H1 (cell line): ENCODE data around the gene CDK13. TPM values are rescaled to one million over a fixed set of nuclear protein-coding genes. Genes with fewer than 3 reads are reported as not detected.

Experiments used
- CTCF ChIA-PET: fragments of 300-600 bp; sonication (Branson Sonifier 250); formaldehyde crosslinking; loops from one replicate; lab custom pipeline; 2021; ENCODE audit not compliant: partially characterized antibody; lab: Charles Lee
- POLR2A ChIA-PET: fragments of 300-600 bp; sonication (Branson Sonifier 250); formaldehyde crosslinking; loops from one replicate; lab custom pipeline; 2021; ENCODE audit warnings: inconsistent platforms; ENCODE audit not compliant: partially characterized antibody; lab: Charles Lee
- DNase-seq, 2 experiments: peaks; one replicate each; pipeline versions ENCODE4 v3.0.0 to v3.0.0-alpha.2; 2010 to 2022; ENCODE audit warnings: low spot score in 2 of 2, low read depth in 1 of 2, mixed read lengths in 1 of 2
- FAIRE-seq: peaks from 2 replicates; lab custom pipeline; 2011; peaks lifted over from hg19 to GRCh38; lab: Jason Lieb, UNC
- H2AFZ ChIP-seq: 2 replicates; pipeline ENCODE4 v1.8.1; 2012; ENCODE audit warnings: low read length, inconsistent platforms
- H2AK5ac ChIP-seq: 2 replicates; pipeline ENCODE4 v1.6.1; 2013; ENCODE audit warnings: low read depth, low read length
- H2BK120ac ChIP-seq: replicated peaks from 2 replicates; pipeline ENCODE3; 2013; ENCODE audit warnings: low read depth, low read length, inconsistent platforms
- H2BK12ac ChIP-seq: 2 replicates; pipeline ENCODE4 v1.6.1; 2013; ENCODE audit warnings: low read depth, low read length
- H2BK15ac ChIP-seq: 2 replicates; pipeline ENCODE4 v1.6.1; 2013; ENCODE audit warnings: low read length
- H2BK20ac ChIP-seq: 2 replicates; pipeline ENCODE4 v1.6.1; 2013; ENCODE audit warnings: low read length
- H2BK5ac ChIP-seq: 2 replicates; pipeline ENCODE4 v1.6.1; 2013; ENCODE audit warnings: low read depth, low read length
- H3K14ac ChIP-seq: 2 replicates; pipeline ENCODE4 v1.6.1; 2013; ENCODE audit warnings: inconsistent platforms; ENCODE audit not compliant: insufficient read length
- H3K18ac ChIP-seq: 2 replicates; pipeline ENCODE4 v1.6.1; 2013; ENCODE audit warnings: low read length; ENCODE audit errors: extremely low read depth
- H3K23ac ChIP-seq: 2 replicates; pipeline ENCODE4 v1.6.1; 2013; ENCODE audit warnings: inconsistent platforms; ENCODE audit not compliant: insufficient read length
- H3K23me2 ChIP-seq: 2 replicates; pipeline ENCODE4 v1.6.1; 2013; ENCODE audit warnings: low read depth, low read length
- H3K27ac ChIP-seq: 2 replicates; pipeline ENCODE4 v1.6.1; 2011; ENCODE audit warnings: low read depth, low read length, inconsistent platforms
- H3K27me3 ChIP-seq, 4 experiments: replicated peaks in 1 of 4; 1 replicate in 1 of 4; 2 replicates in 3 of 4; pipeline versions ENCODE4 v1.6.1 to v1.8.1; 2011 to 2013; ENCODE audit warnings: low read length in 3 of 4, mild to moderate bottlenecking in 3 of 4, inconsistent platforms in 2 of 4, mixed read lengths in 2 of 4, moderate library complexity in 1 of 4; ENCODE audit not compliant: control insufficient read depth in 3 of 4, insufficient read depth in 3 of 4; ENCODE audit errors: extremely low read depth in 1 of 4
- H3K36me3 ChIP-seq, 4 experiments: 2 replicates each; pipeline versions ENCODE4 v1.6.1 to v1.8.1; 2011 to 2013; ENCODE audit warnings: mild to moderate bottlenecking in 4 of 4, low read length in 3 of 4, moderate library complexity in 2 of 4, control low read depth in 1 of 4, inconsistent platforms in 1 of 4; ENCODE audit not compliant: insufficient read depth in 4 of 4, control insufficient read depth in 2 of 4
- H3K4ac ChIP-seq: replicated peaks from 2 replicates; pipeline ENCODE3; 2013; ENCODE audit warnings: low read length, low read depth, mixed read lengths, inconsistent platforms; ENCODE audit not compliant: insufficient read length
- H3K4me1 ChIP-seq, 4 experiments: replicated peaks in 1 of 4; 1 replicate in 1 of 4; 2 replicates in 3 of 4; pipeline versions ENCODE4 v1.6.1 to v1.8.1; 2011 to 2013; ENCODE audit warnings: low read length in 3 of 4, inconsistent platforms in 2 of 4, mixed read lengths in 1 of 4; ENCODE audit not compliant: insufficient read depth in 4 of 4, control insufficient read depth in 3 of 4
- H3K4me2 ChIP-seq, 2 experiments: 2 replicates each; pipeline versions ENCODE4 v1.6.1 to v1.8.1; 2011 to 2013; ENCODE audit warnings: low read depth in 2 of 2, low read length in 2 of 2, control low read depth in 1 of 2, inconsistent platforms in 1 of 2, mild to moderate bottlenecking in 1 of 2; ENCODE audit not compliant: insufficient read depth in 1 of 2
- H3K4me3 ChIP-seq, 4 experiments: fragments of 200-600, 300-600 bp in 1 of 4; sonication (generic), shearing (Covaris generic), sonication (Bioruptor Twin) in 1 of 4; 2 replicates each; pipeline versions ENCODE4 v1.5.1 to v1.8.1; 2011 to 2016; ENCODE audit warnings: low read length in 4 of 4, low read depth in 3 of 4, control low read depth in 2 of 4, inconsistent platforms in 2 of 4, mild to moderate bottlenecking in 2 of 4, mixed read lengths in 1 of 4, moderate library complexity in 1 of 4; ENCODE audit not compliant: insufficient read depth in 2 of 4; ENCODE audit errors: extremely low read depth in 1 of 4
- H3K56ac ChIP-seq: replicated peaks from 2 replicates; pipeline ENCODE3; 2013; ENCODE audit warnings: low read depth, mild to moderate bottlenecking, mixed read lengths, low read length, inconsistent platforms; ENCODE audit not compliant: insufficient read length
- H3K79me1 ChIP-seq: 2 replicates; pipeline ENCODE4 v1.6.1; 2013; ENCODE audit warnings: low read depth, low read length, control low read depth
- H3K79me2 ChIP-seq, 2 experiments: 2 replicates each; pipeline versions ENCODE4 v1.6.1 to v1.8.1; 2012 to 2013; ENCODE audit warnings: low read length in 2 of 2, mild to moderate bottlenecking in 2 of 2, inconsistent platforms in 1 of 2; ENCODE audit not compliant: insufficient read depth in 2 of 2, control insufficient read depth in 1 of 2
- H3K9ac ChIP-seq, 4 experiments: replicated peaks in 1 of 4; 1 replicate in 1 of 4; 2 replicates in 3 of 4; pipeline versions ENCODE4 v1.6.1 to v1.8.1; 2011 to 2013; ENCODE audit warnings: low read depth in 3 of 4, low read length in 3 of 4, control low read depth in 2 of 4, mild to moderate bottlenecking in 2 of 4, moderate library complexity in 2 of 4, inconsistent platforms in 1 of 4; ENCODE audit errors: extremely low read depth in 1 of 4
- H3K9me3 ChIP-seq, 2 experiments: 2 replicates each; pipeline versions ENCODE4 v1.6.1 to v1.8.1; 2012 to 2013; ENCODE audit warnings: mild to moderate bottlenecking in 2 of 2, moderate library complexity in 2 of 2, control low read depth in 1 of 2, inconsistent platforms in 1 of 2, low read depth in 1 of 2, low read length in 1 of 2, mixed read lengths in 1 of 2; ENCODE audit not compliant: insufficient read depth in 2 of 2
- H4K20me1 ChIP-seq, 2 experiments: replicated peaks in 1 of 2; 2 replicates each; pipeline versions ENCODE3 to v1.8.1; 2011 to 2013; ENCODE audit warnings: inconsistent platforms in 2 of 2, low read length in 2 of 2, mild to moderate bottlenecking in 1 of 2; ENCODE audit not compliant: insufficient read depth in 2 of 2, control insufficient read depth in 1 of 2
- H4K5ac ChIP-seq: 2 replicates; pipeline ENCODE4 v1.6.1; 2013; ENCODE audit warnings: low read length, low read depth, mixed read lengths, inconsistent platforms; ENCODE audit not compliant: insufficient read length
- H4K8ac ChIP-seq: 2 replicates; pipeline ENCODE4 v1.8.0; 2013; ENCODE audit warnings: mild to moderate bottlenecking, moderate library complexity, low read length, inconsistent platforms; ENCODE audit not compliant: insufficient read depth; ENCODE audit errors: extremely low read depth
- H4K91ac ChIP-seq: replicated peaks from 2 replicates; pipeline ENCODE3; 2013; ENCODE audit warnings: low read length, mixed read lengths, inconsistent platforms; ENCODE audit not compliant: insufficient read length
- HDAC2 ChIP-seq, 2 experiments: fragments of 300-600 bp in 1 of 2; sonication (generic) in 1 of 2; IDR thresholded peaks; 2 replicates each; pipeline ENCODE4 v1.6.1; 2011 to 2012; ENCODE audit warnings: low read depth in 2 of 2, low read length in 2 of 2, mild to moderate bottlenecking in 2 of 2, moderate library complexity in 2 of 2, borderline replicate concordance in 1 of 2, inconsistent platforms in 1 of 2
- HDAC6 ChIP-seq: IDR thresholded peaks from one replicate; pipeline ENCODE4 v1.7.1; 2012; ENCODE audit warnings: low read depth, mild to moderate bottlenecking, inconsistent platforms, low read length, moderate library complexity
- MAFK ChIP-seq: IDR thresholded peaks from 2 replicates; pipeline ENCODE4 v1.6.1; 2012; ENCODE audit warnings: low read depth, mild to moderate bottlenecking, improper control_type of control experiment, low read length
- PHF8 ChIP-seq: fragments of 200-600 bp; sonication (generic); conservative IDR thresholded peaks from 2 replicates; pipeline ENCODE4 v1.7.1; 2012; ENCODE audit warnings: low read depth, mild to moderate bottlenecking, inconsistent platforms, low read length, moderate library complexity
- POLR2AphosphoS5 ChIP-seq: IDR thresholded peaks from 2 replicates; pipeline ENCODE4 v1.6.1; 2011; ENCODE audit warnings: low read depth, low read length
- RXRA ChIP-seq: IDR thresholded peaks from 2 replicates; pipeline ENCODE4 v1.6.1; 2011; ENCODE audit warnings: low read depth, mild to moderate bottlenecking, low read length, moderate library complexity; ENCODE audit not compliant: insufficient read depth
- SAP30 ChIP-seq: fragments of 300-600 bp; sonication (generic); IDR thresholded peaks from 2 replicates; pipeline ENCODE4 v1.7.1; 2012; ENCODE audit warnings: low read length, moderate library complexity, mild to moderate bottlenecking, inconsistent platforms; ENCODE audit not compliant: insufficient read depth, insufficient replicate concordance
- SP1 ChIP-seq: IDR thresholded peaks from 2 replicates; pipeline ENCODE4 v1.6.1; 2011; ENCODE audit warnings: low read depth, low read length
- SP2 ChIP-seq: IDR thresholded peaks from 2 replicates; pipeline ENCODE4 v1.6.1; 2012; ENCODE audit warnings: mild to moderate bottlenecking, low read length, inconsistent platforms
- TAF1 ChIP-seq: IDR thresholded peaks from 2 replicates; pipeline ENCODE4 v1.6.1; 2011; ENCODE audit warnings: mild to moderate bottlenecking, low read depth, low read length
- TBP ChIP-seq: IDR thresholded peaks from 2 replicates; pipeline ENCODE4 v1.6.1; 2011; ENCODE audit warnings: low read depth, low read length, improper control_type of control experiment
- TEAD4 ChIP-seq: IDR thresholded peaks from 2 replicates; pipeline ENCODE4 v1.6.1; 2012; ENCODE audit warnings: low read depth, low read length, inconsistent platforms, mixed read lengths
- ZNF274 ChIP-seq: IDR thresholded peaks from 2 replicates; pipeline ENCODE4 v1.7.0; 2012; ENCODE audit warnings: low read length, borderline replicate concordance; ENCODE audit errors: extremely low read depth
- WGBS, 2 experiments: shearing (Covaris generic) in 1 of 2; methylation state at CpG; one replicate each; pipeline versions ENCODE4 v1.1.6 to v1.1.7; 2013 to 2015; ENCODE audit warnings: low lambda C conversion rate in 2 of 2, mixed read lengths in 2 of 2, inconsistent platforms in 1 of 2, low coverage in 1 of 2, missing lambda C conversion rate in 1 of 2; ENCODE audit not compliant: insufficient replicate concordance in 2 of 2, insufficient coverage in 1 of 2, insufficient read length in 1 of 2; ENCODE audit errors: extremely low coverage in 1 of 2, missing lambda C conversion rate in 1 of 2; 5-methylcytosine and 5-hydroxymethylcytosine counted together
- polyA plus RNA-seq, 7 experiments: library from polyadenylated mRNA; depleted of rRNA in 3 of 7; stranded (reverse) in 5 of 7; unstranded in 2 of 7; fragments of >200 nt in 5 of 7; fragments of 200-250 nt in 2 of 7; gene quantifications; 1 replicate in 5 of 7; 2 replicates in 1 of 7; 4 replicates in 1 of 7; pipeline versions ENCODE4 v1.2.1 to v1.2.3, GENCODE V29; 2011 to 2013; ENCODE audit warnings: missing spikeins in 2 of 7, mixed read lengths in 2 of 7
- total RNA-seq: library from RNA; stranded (reverse); fragmentation: NEBNext Ultra II Directional; extraction: Animal tissue kit (Norgen Biotek cat#: 25700); gene quantifications from 2 replicates; pipeline ENCODE4 v1.2.1, GENCODE V29; 2021
- TF ChIP-seq, protein P1 (sequence below): IDR thresholded peaks from 2 replicates; pipeline ENCODE4 v1.6.1; 2011; ENCODE audit warnings: low read depth, mild to moderate bottlenecking, low read length; ENCODE audit not compliant: insufficient read depth

CDK13 gene
- total and polyA plus RNA-seq, 2 of the 8 experiments (the other 6 are each of a cell fraction or from before 2014, with no cell fraction given), result 22.6 to 49.5 TPM

GRCh38 chr7:40043164-40043563 lies 93.1 kb downstream of the CDK13 start:
- no peak for DNase-seq
- no peaks in the 10 kb centered on the region; a peak in 1 of 4 replicates for H3K79me2 ChIP-seq
- no peak for FAIRE-seq
- TF ChIP-seq, protein P1, sequence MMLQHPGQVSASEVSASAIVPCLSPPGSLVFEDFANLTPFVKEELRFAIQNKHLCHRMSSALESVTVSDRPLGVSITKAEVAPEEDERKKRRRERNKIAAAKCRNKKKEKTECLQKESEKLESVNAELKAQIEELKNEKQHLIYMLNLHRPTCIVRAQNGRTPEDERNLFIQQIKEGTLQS, result no peak
- no peak for TF ChIP-seq RXRA
- TF ChIP-seq TBP, result no peak
- TF ChIP-seq TEAD4, result no peak
- no peak for TF ChIP-seq MAFK
- no peak for TF ChIP-seq HDAC6
- no peak for TF ChIP-seq SP1
- no peak for TF ChIP-seq ZNF274
- TF ChIP-seq PHF8, result no peak
- no peak for TF ChIP-seq HDAC2 (IDR thresholded peaks at IDR 0.05; ENCODE audit: borderline replicate concordance in 1 of 2, low read depth in 2 of 2, low read length in 2 of 2)
- no peak for TF ChIP-seq SP2
- TF ChIP-seq POLR2AphosphoS5, result no peak
- TF ChIP-seq SAP30, result no peak
- TF ChIP-seq TAF1, result no peak

More at GRCh38 chr7:40043164-40043563, 93.1 kb downstream of the CDK13 start:
- H3K4ac ChIP-seq, result no peak overlapping the region
- ChIA-PET CTCF (interaction anchor here (0.7 to 1.0 kb wide), 2 partner anchors 7 to 9 kb away, joined by 3 to 4 read pairs; no protein-coding TSS in a partner anchor), POLR2A (no interaction called here)
- no peak overlapping the region for H3K9ac ChIP-seq
- no peaks in the 10 kb centered on the region for H3K27me3 ChIP-seq
- H3K23me2 ChIP-seq, result no peaks in the 10 kb centered on the region
- no peaks in the 10 kb centered on the region for H3K4me1 ChIP-seq
- no peak overlapping the region for H4K5ac ChIP-seq
- no peak overlapping the region for H4K91ac ChIP-seq
- H3K56ac ChIP-seq, result no peak overlapping the region
- H2BK120ac ChIP-seq, result no peak overlapping the region
- peaks cover 0 to 10% (median 0%) of the 10 kb centered on the region in 4 experiments; a peak in 1 of 8 replicates for H3K36me3 ChIP-seq
- H3K14ac ChIP-seq, result no peak overlapping the region
- no peak overlapping the region for H2BK5ac ChIP-seq
- H3K23ac ChIP-seq, result no peak overlapping the region
- 92% methylated on average over 2 of the region's 2 CpGs; no CpG with 5 or more reads in 1 of the 2 experiments for WGBS, 2 experiments
- H4K20me1 ChIP-seq, result no peaks in the 10 kb centered on the region
- no peaks in the 10 kb centered on the region; the same call in 1 of the 2 replicates for H3K79me1 ChIP-seq
- H2BK20ac ChIP-seq, result no peak overlapping the region
- no peak overlapping the region for H3K27ac ChIP-seq
- no peak overlapping the region for H3K4me3 ChIP-seq
- no peaks in the 10 kb centered on the region for H3K9me3 ChIP-seq
- H3K18ac ChIP-seq, result no peak overlapping the region
- H2AK5ac ChIP-seq, result no peak overlapping the region
- no peak overlapping the region for H4K8ac ChIP-seq
- no peak overlapping the region for H2BK12ac ChIP-seq
- no peak overlapping the region for H2BK15ac ChIP-seq
- no peak overlapping the region for H3K4me2 ChIP-seq
- H2AFZ ChIP-seq, result no peak overlapping the region
